ENCODE results near the gene CLEC10A. TPM values are rescaled to one million over a fixed set of nuclear protein-coding genes. Genes with fewer than 3 reads are reported as not detected.

Gene CLEC10A
- total and polyA plus RNA-seq, 2 experiments from 2014 or later = not detected

GRCh38 chr17:7035591-7036368, 44.3 kb downstream of the CLEC10A start, which contains the start of gene SLC16A13:
TSS of gene SLC16A13 (plus strand) at chr17:7036015. CDS start at chr17:7036383, 368 bp downstream.
- in situ Hi-C loops (cut with MboI) = no loop called here
- H2AFZ ChIP-seq = peak within 1 kb of the TSS; percentile 98
- H3K27ac ChIP-seq = peak within 1 kb of the TSS; percentile 46
- no peaks in the 10 kb centered on the region for H3K9me2 ChIP-seq (ENCODE audit: insufficient read depth)
- TF ChIP-seq EZH2phosphoT487 (IDR thresholded peaks at IDR 0.05; ENCODE audit: insufficient read depth, low read depth) (no peak), EZH2 (IDR thresholded peaks at IDR 0.05; ENCODE audit: insufficient read depth, poor library complexity, severe bottlenecking) (no peak)
- 0 out of 2 replicates have a peak, but pooled peaks cover 3% of the 10 kb centered on the region for H3F3A ChIP-seq (ENCODE audit: insufficient read depth)
- H3K79me2 ChIP-seq (ENCODE audit: insufficient read depth) = no peaks in the 10 kb centered on the region
- peak within 1 kb of the TSS; percentile 78 for H3K9ac ChIP-seq
- H4K20me1 ChIP-seq (ENCODE audit: insufficient read depth) = no peaks in the 10 kb centered on the region
- 1 to 3% methylated on average over 48 to 51 of the region's 52 CpGs for WGBS, 2 experiments (ENCODE audit: low coverage in 1 of 2, low lambda C conversion rate in 2 of 2, missing lambda C conversion rate in 2 of 2)
- peak; percentile 97 for DNase-seq
- H3K36me3 ChIP-seq (ENCODE audit: low read depth) = no peaks in the 10 kb centered on the region
- peak within 1 kb of the TSS; percentile 78 for H3K4me3 ChIP-seq
- 0 out of 2 replicates have a peak, but pooled peaks cover 7% of the 10 kb centered on the region for H3K4me1 ChIP-seq (ENCODE audit: insufficient read depth)
- H3K9me3 ChIP-seq (ENCODE audit: low read depth) = no peaks in the 10 kb centered on the region
- no peaks in the 10 kb centered on the region for H3K27me3 ChIP-seq (replicated peaks; ENCODE audit: insufficient read depth)
- H3K4me2 ChIP-seq (ENCODE audit: unreplicated experiment) = peak within 1 kb of the TSS; percentile 91

GRCh38 chr17:7034955-7035590, 45.0 kb downstream of the CLEC10A start:
- 18 to 19% methylated on average over 7 of the region's 7 CpGs for WGBS, 2 experiments (ENCODE audit: low coverage in 1 of 2, low lambda C conversion rate in 2 of 2, missing lambda C conversion rate in 2 of 2)
- Histone ChIP-seq H3K27me3 (replicated peaks; ENCODE audit: insufficient read depth) (no peaks in the 10 kb centered on the region), H3K27ac (peak overlapping the region; percentile 46), H2AFZ (peak overlapping the region; percentile 98), H3K79me2 (ENCODE audit: insufficient read depth) (no peaks in the 10 kb centered on the region), H3F3A (ENCODE audit: insufficient read depth) (0 out of 2 replicates have a peak, but pooled peaks cover 3% of the 10 kb centered on the region), H3K9ac (peak overlapping the region; percentile 78), H3K4me3 (peak overlapping the region; percentile 78), H3K9me3 (ENCODE audit: low read depth) (no peaks in the 10 kb centered on the region), H3K36me3 (ENCODE audit: low read depth) (no peaks in the 10 kb centered on the region), H3K4me1 (ENCODE audit: insufficient read depth) (0 out of 2 replicates have a peak, but pooled peaks cover 7% of the 10 kb centered on the region), H3K9me2 (ENCODE audit: insufficient read depth) (no peaks in the 10 kb centered on the region), H4K20me1 (ENCODE audit: insufficient read depth) (no peaks in the 10 kb centered on the region), H3K4me2 (ENCODE audit: unreplicated experiment) (peak overlapping the region; percentile 91)
- TF ChIP-seq EZH2phosphoT487 (IDR thresholded peaks at IDR 0.05; ENCODE audit: insufficient read depth, low read depth) = no peak
- no peak for TF ChIP-seq EZH2 (IDR thresholded peaks at IDR 0.05; ENCODE audit: insufficient read depth, poor library complexity, severe bottlenecking)
- no peak for DNase-seq
- in situ Hi-C loops (cut with MboI) = no loop called here

- H3K9ac ChIP-seq = no peak overlapping the region
- no peaks in the 10 kb centered on the region for H3K36me3 ChIP-seq (ENCODE audit: low read depth)
- H3K4me2 ChIP-seq (ENCODE audit: unreplicated experiment) = no peak overlapping the region
- H3K9me2 ChIP-seq (ENCODE audit: insufficient read depth) = no peaks in the 10 kb centered on the region
- 0 out of 2 replicates have a peak, but pooled peaks cover 3% of the 10 kb centered on the region for H3F3A ChIP-seq (ENCODE audit: insufficient read depth)
- WGBS, 2 experiments (ENCODE audit: low coverage in 1 of 2, low lambda C conversion rate in 2 of 2, missing lambda C conversion rate in 2 of 2) = 79 to 80% methylated on average over 8 of the region's 8 CpGs
- H3K4me3 ChIP-seq = no peak overlapping the region
- H3K27me3 ChIP-seq (replicated peaks; ENCODE audit: insufficient read depth) = no peaks in the 10 kb centered on the region
- H4K20me1 ChIP-seq (ENCODE audit: insufficient read depth) = no peaks in the 10 kb centered on the region
- H3K9me3 ChIP-seq (ENCODE audit: low read depth) = no peaks in the 10 kb centered on the region
- in situ Hi-C loops (cut with MboI) = no loop called here
- TF ChIP-seq EZH2 (IDR thresholded peaks at IDR 0.05; ENCODE audit: insufficient read depth, poor library complexity, severe bottlenecking) (no peak), EZH2phosphoT487 (IDR thresholded peaks at IDR 0.05; ENCODE audit: insufficient read depth, low read depth) (no peak)
- no peak overlapping the region for H2AFZ ChIP-seq
- no peaks in the 10 kb centered on the region for H3K4me1 ChIP-seq (ENCODE audit: insufficient read depth)
- H3K79me2 ChIP-seq (ENCODE audit: insufficient read depth) = no peaks in the 10 kb centered on the region
- no peak overlapping the region for H3K27ac ChIP-seq
- DNase-seq = no peak
Observed at GRCh38 chr17:7029659-7030058, 50.4 kb downstream of the CLEC10A start.

- Histone ChIP-seq H3K27ac (no peak overlapping the region), H3K4me1 (ENCODE audit: insufficient read depth) (no peaks in the 10 kb centered on the region), H3K4me3 (no peak overlapping the region), H3K79me2 (ENCODE audit: insufficient read depth) (no peaks in the 10 kb centered on the region), H3K27me3 (replicated peaks; ENCODE audit: insufficient read depth) (no peaks in the 10 kb centered on the region), H3K9ac (no peak overlapping the region), H3F3A (ENCODE audit: insufficient read depth) (peaks cover 3% of the 10 kb centered on the region; the same call in 1 of the 2 replicates), H3K9me2 (ENCODE audit: insufficient read depth) (no peaks in the 10 kb centered on the region), H3K36me3 (ENCODE audit: low read depth) (no peaks in the 10 kb centered on the region), H3K4me2 (ENCODE audit: unreplicated experiment) (no peak overlapping the region), H3K9me3 (ENCODE audit: low read depth) (no peaks in the 10 kb centered on the region), H2AFZ (no peak overlapping the region), H4K20me1 (ENCODE audit: insufficient read depth) (no peaks in the 10 kb centered on the region)
- no peak for DNase-seq
- 74 to 83% methylated on average over 3 of the region's 3 CpGs for WGBS, 2 experiments (ENCODE audit: low coverage in 1 of 2, low lambda C conversion rate in 2 of 2, missing lambda C conversion rate in 2 of 2)
- TF ChIP-seq EZH2 (IDR thresholded peaks at IDR 0.05; ENCODE audit: insufficient read depth, poor library complexity, severe bottlenecking) (no peak), EZH2phosphoT487 (IDR thresholded peaks at IDR 0.05; ENCODE audit: insufficient read depth, low read depth) (no peak)
- in situ Hi-C loops (cut with MboI) = no loop called here
Observed at GRCh38 chr17:7029096-7029495, 51.0 kb downstream of the CLEC10A start.

Data from GM23248 (cell line).